GM19238 (cell line): ENCODE data around the gene SYNE3.
"Not testable (repeated sequence)": the region's sequence is repeated elsewhere in the genome, so short reads cannot be mapped to it uniquely, and the experiment has no call there.

Experiments
- DNase-seq: peaks from one replicate; pipeline ENCODE4 v3.0.0; 2011; ENCODE audit warnings: low spot score; ENCODE audit not compliant: insufficient read length

The SYNE3 gene

DNA sequence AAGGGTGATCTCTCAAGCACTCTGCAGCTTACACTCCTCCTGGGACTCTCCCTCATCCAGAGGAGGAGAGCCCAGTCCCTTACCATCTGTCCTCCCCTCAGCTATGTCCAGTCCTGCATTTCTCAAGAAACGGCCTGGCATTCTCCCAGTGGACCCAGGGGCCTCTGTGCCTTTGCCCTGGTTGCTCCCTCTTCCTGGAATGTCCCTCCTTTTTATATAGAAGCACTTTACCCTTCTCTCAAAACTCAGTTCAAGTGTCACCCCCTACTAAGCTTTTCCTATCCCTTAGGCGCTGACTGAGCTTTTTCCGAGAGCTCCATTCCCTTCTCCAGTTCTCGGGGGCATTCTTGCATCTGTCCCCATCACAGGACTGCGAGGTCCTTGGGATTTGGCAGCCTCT is 9.5 kb upstream of the SYNE3 start:
- DNase-seq, result no peak

DNA sequence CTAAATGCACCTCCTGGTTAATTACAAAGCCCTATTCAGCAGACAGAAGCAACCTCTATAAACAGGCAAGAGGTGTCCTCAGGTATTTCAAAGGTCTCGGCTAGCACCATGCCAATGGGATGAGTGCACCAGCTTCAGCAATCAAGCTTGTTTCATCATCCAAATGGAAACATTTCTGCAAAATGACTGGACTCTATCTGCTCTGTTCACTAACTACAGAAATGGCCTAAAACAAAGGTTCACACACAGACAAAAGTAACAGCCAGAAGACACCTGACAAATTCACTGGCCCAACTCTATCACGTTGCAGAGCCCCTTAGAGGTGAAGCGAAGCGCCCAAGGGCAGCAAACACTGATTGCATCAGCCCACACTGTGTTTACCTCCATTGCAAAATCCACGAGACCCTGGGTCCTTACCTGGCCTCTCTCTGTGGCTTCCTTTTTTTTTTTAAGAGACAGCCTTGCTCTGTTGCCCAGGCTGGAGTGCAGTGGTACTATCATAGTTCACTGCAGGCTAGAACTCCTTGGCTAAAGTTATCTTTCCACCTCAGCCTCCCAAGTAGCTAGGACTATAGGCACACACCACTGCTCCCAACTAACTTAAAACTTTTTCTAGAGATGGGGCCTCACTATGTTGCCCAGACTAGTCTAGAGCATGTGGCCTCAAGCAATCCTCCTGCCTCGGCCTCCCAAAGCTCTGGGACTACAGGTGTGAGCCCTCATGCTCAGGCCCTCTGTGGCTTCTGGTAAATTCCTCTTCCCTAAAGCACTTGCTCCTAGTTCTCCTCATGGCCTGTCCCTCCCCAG is 8.5 kb upstream of the SYNE3 start:
- no peak for DNase-seq

DNA sequence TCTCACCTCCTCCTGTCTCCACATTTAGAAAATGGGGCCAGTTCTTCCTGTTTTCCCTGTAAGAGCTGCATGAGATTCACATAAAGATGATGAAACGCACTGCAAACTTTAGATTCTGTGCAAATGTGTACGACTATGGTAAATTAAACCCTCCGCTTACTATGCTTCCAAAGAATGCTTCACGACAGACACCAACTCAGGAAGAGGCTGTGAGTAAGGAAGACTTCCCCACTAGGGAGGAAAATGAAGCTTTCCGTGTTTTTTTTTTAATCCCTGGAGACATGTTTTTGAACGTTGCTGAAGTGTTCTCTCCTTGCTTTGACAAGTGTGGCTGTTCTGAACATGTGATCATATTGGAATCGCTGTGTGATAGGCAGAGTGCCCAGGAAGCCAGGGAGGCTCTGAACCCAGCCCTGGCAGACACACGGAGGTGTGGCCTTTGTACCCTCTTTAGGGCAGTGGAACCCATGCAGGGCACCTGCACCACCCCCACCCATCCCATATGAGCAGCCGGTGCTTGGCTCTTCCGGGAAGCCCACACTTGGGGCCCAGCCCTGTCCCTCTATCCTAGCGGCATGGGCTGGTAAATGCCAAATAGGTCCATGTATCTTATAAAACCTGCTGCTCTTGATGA is 7.5 kb upstream of the SYNE3 start:
- DNase-seq, result no peak

DNA sequence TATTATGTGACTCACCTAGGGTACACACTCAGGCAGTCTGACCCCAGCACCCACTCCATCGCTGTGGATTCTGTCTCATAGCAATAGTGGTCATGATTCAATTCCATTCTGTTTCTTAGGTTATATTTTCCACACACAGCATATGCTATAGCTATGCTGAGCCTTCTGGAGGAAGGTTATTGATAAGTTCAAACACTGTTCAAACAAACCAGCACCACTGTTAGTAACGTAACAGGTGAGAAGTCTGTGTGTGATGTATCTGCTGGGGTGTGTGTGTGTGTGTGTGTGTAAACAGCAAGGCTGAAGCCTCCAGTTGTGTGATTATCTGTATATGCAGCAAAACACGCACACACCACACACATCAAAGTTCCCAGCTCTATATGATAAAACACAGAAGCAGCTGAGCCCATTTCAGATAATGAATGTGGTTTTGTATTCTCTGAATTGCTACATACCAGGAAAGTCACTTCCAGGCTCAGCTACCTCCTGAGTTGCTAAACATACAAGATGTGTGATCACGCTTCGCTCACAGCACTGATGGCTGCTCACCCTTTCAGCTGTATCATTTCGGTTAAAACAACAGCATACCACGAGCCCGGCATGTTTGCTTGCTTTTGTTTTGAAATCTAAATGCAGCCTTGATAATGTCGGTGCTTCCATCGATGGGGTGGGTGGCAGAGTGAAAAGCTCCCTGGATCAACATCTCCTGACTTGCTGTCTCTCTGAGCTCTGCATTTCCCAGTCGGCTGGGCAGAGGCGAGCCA is 6.8 kb upstream of the SYNE3 start:
- DNase-seq, result no peak

DNA sequence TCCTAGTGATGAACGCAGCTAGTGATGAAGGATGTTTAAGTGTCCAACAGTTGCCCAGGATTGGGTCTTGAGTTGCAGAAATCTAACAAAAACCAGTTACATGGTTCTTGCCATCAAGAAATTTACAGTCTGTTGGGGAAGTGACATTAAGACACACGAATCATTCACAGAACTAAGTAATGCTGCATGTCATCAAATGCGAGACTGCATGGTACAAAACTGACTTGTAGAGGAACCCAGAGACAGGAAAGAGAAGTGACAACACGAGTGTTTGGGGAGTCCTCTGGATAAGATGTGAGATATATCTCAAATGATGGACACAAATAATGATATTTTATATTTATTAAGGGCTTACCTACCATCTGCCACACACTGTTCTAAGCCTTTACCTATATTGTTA is 6.1 kb upstream of the SYNE3 start:
- DNase-seq, result no peak

DNA sequence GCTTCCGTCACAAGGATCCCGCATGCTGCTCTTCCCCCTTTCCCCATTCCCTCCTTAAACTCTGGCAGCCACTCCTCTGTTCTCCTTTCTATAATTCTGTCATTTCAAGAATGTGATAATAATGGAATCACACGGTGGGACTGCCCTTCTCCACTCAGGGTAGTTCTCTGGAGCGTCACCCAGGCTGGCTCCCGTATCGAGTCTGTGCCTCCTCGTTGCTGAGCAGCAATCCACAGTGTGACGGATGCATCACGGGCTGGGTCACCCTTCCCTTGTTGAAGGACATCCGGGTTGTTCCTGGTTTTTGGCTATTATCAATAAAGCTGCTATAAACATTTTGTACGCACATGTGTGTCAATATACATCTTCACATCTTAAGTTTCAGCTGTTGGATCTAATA is 5.7 kb upstream of the SYNE3 start:
- DNase-seq, result no peak

DNA sequence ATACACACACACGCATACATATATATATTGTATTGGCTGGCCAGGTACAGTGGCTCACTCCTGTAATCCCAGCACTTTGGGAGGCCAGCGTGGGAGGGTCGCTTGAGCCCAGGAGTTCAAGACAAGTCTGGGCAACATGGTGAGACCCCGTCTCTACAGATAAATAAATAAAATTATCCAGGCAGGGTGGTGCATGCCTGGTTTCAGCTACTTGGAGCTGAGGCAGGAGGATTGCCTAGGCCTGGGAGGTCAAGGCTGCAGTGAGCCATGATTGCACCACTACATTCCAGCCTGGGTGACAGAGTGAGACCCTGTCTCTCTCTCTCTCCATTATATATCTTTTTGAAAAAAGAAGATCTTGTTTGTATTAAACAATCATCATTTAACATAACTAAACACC is 4.6 kb upstream of the SYNE3 start:
- DNase-seq, result no peak

DNA sequence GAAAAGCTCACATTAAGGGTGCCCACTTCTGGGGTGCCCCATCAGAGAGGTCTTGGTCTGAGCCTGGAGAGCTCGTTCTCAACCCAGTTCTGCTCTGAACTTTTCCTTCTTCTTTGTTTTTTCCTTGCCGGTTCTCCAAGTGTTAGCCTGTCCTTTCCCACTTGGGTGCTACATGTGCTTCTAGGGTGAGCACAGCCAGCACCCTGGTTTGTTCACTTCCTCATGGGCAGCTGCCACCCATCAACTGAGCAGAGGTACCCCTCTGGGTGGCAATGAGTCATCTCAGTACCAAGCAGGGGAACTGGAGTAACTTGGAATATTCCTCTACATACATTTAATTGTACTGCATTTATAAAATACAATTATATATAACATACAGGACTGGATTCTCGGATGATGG is 3.9 kb upstream of the SYNE3 start:
- DNase-seq, result no peak

DNA sequence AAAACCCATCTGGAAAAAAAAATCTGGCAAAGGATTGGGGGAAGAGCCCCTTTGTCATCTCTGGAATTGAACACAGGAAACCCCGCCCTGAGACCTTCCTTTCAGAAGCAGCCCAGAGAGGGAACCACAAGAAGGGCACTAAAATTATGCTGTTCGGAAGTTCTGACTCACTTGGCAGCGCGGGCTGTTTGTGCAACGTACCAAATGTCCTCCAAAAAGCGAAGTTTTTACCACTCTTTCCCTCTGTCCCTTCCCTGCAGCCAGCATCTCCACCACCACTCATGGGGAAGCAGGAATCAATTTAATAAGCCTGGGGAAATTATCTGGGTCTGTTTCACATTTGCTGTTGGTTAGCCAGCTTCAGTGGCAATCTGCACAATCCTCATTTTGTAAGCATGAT is 3.2 kb upstream of the SYNE3 start:
- no peak for DNase-seq

DNA sequence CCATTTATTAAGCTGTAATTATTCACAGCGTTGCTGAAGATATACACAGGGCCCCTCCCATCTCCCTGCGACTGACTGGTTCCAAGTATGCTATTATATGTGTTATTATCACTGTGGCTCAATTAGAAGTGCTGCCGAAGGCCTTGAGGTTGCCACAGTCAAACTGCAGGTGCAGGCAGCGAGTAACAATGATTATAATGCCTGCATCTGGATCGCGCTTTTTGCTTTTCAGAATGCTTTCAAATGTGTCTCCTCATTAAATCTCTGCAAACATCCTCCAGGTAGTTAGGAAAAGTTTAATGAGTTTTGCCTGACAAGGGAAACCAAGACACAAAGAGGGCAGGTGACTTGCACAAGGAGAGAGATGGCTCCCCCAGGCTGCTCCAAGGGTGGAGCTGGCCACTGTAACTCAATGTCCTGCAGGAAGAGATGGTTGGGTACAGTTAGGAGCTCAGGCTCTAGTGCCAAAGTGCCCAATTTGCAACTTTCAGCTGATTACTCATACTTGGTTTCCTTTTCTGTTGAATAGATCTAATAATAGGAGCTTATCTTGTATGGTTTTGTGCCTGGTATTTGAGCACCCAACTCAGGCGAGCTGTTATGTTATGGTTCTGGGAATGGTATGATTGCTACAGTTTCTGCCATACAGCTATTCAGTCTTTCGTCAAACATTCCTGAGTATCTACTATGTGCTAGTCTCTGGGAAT is 1.7 kb upstream of the SYNE3 start:
- no peak for DNase-seq

DNA sequence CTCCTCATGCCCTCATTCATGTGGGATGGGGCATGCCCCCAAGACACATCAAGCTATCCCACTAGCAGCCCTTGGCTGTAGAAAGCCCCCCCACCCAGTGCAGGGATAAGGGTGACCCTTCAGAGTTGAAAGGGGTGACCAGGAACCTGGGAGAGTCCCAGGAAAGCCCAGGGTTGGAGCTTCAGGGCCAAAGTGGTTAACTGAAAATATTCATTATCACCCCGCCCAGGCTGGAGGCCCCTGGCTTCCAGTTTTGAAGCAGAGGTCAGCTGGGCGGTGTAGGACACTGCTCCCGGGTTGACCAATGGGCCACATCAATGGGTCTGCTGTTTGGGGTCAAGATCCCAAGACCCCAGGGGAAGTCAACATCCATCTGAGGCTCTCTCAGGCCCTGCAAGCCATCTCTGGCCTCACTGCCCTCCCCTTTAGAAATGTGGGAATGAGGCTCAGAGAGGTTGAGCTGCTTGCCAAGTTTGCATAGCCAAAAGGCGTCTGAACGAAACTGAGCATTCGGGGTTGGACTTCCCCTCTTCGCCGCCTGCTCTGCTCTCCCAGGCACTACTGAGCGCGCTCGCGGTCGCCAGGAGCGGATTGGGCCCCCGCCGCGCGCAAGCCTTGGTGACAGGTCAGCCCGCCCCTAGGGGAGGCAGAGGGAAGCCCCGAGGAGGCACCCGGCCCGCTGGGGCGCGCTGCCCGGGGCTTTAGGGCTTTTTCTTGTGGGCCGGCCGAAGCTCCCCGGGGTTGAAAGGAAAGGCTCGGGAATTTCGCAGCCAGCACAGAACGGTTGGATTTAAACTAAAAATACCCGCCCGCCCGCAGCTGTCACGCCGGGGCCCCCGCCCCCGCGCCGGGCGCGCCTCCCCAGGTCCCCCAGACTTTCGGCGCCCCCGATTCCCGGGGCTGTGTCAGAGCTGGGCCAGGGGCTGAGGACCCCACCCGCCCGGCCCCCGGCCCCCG is 576 bp downstream of the SYNE3 start:
- peak; percentile 96 for DNase-seq

DNA sequence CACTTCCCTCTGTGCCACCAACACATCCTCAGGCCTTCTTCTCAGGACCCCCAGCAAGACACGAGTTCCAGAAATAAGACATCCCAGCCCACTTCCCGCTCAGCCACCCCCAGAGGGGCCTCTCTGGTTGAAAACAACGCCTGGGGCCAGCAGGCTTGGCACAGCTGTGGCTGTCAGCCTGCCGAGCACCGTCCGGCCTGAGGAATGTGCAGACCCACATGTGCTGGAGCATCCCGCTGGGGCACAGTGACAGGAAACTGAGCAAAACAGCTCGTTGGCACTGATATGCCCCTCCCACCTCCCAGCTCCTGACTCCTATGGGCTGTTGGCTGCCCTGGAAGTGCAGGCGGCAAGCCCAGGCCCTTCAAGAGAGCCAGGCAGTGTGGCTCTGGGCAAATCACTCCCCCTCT is 1.4 kb downstream of the SYNE3 start:
- DNase-seq, result no peak

DNA sequence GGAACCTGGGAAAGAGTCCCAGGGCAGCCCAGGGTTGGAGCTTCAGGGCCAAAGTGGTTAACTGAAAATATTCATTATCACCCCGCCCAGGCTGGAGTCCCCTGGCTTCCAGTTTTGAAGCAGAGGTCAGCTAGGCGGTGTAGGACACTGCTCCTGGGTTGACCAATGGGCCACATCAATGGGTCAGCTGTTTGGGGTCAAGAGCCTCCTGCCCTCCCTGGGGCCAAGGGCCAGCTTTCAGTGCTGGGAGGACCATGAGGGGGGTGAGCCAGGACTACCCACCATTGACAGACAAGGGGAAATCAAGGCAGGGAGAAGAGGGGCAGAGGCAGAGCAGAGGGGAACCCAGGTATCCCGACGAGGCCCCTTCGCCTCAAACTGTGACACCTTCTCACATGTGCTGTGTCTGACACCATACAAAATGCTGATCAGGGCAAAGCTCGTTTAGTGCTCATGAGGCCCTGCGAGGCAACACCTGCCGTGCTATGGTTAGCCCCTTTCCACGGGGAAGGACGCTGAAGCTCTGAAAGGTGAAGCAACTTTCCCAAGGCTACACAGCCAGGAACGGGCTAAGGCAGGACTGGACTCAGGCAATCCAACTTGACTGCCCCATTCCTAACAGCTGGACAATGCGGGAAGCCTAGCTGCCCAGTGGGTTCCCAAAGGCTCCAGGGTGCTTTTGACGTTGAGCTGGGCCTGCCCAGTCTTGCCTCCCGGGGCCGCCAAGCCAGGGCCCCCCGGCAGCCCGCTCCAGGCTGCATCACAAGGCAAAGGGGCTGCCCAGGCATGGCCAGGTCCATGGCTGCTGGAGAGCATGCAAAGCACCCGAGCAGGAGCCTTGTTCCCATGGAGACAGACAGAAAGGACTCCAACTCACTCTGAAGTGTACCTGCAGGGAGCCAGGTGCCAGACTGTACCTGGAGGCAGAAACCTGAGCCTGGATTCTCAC is 2.0 kb downstream of the SYNE3 start:
- no peak for DNase-seq

DNA sequence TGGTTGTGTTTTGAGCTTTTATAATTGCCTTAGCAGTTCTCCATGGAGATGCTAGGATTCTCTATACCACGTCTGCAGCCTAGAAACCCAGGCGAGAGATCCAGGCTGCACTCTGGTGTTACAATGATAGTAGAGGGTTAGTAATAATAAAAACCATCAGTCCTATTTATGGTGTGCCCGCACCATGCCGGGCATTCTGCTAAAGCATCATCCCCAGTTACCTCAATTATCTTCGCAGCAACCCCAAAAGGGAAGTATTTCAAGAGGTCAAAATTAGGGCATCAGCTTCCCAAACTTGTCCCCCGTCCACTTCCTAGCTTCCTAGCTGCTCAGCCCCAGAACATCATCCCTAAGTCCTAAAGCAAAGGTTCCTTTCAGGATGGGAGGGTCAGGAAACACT is 3.2 kb downstream of the SYNE3 start:
- DNase-seq, result no peak

DNA sequence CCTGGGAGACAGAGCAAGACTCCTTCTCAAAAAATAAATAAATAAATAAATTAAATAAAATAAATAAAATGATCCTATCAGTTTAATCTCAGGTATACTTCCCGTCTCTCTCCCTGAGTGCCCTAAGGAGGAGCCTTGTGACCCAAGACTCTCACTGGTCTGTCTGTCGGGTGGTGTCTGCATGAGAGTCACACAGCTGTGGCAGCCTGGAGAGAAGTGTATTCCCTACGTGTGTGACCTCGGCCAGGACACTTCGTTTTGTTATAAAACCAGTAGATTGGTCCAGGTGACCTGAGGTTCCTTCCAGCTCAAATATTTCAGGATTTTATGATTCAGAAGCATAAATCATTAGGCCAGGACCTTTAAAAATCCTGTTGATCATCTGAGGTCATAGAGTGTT is 4.8 kb downstream of the SYNE3 start:
- no peak for DNase-seq

DNA sequence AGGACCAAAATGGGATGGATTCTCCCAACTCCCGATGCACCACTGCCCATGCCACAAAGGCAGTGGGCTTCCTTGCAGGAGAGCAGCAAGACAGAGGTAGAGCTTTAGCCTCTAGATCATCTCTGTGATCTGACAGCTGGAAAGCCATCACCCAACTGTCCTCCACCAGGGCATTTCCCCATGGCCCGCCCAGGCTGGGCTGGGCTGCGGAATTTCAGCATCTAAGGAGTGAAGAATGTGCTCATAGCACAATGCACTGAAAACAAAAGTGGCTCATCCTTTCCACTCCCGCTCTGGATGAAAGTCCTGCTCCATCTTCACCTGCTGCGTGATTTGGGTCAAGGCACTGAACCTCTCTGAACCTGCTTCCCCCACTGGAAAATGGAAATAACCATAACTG is 5.6 kb downstream of the SYNE3 start:
- no peak for DNase-seq

DNA sequence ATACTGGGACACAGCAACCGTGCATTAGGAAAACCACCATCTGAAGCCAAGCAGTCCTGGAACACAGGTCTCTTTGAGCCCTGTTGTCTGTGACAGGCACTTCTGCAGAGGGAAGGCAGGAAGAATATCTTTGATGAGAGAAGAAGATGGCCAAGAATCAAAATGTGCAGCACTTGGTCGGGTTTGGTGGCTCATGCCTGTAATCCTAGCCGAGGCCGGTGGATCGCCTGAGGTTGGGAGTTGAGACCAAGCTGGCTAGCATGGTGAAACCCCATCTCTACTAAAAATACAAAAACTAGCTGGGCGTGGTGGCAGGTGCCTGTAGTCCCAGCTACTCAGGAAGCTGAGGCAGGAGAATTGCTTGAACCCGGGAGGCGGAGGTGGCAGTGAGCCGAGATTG is 6.1 kb downstream of the SYNE3 start:
- not testable (repeated sequence) for DNase-seq

DNA sequence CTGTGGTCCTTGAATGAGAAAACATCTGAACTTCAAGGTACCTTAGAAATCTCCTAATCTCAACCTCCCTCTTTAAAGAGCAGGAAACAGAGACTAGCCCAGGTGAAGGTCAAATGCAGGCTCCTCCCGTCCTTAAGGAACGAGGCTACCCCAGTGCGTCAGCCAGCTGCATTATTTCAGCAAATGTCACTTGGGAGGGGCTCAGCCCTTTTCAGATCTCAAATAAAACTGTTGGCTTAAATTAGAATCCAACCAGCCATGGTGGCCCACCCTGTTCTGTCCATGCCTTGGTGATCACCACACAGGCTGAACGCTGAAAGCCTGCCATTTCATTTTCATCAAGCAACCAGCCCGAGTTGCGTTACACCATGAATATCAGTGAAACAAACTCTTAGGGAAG is 7.0 kb downstream of the SYNE3 start:
- DNase-seq, result no peak

DNA sequence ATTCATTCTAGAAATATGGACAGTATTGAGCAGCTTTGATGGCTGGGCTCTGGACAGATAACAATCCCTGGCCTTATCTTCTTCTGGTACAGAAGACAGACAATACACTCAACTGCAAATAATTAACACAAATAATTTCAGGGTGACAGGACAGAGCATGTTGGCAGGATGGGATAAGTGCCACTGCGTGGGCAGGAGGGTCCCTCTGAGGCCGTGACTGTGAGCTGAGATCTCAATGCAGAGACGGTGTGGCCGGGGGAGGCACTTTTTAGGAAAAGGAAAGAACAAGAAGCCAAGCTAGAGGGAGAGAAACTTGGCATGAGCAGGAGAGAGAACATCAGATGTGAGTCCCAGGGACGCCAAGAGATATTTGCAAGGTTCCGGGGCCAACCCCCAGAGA is 8.1 kb downstream of the SYNE3 start:
- DNase-seq, result no peak

DNA sequence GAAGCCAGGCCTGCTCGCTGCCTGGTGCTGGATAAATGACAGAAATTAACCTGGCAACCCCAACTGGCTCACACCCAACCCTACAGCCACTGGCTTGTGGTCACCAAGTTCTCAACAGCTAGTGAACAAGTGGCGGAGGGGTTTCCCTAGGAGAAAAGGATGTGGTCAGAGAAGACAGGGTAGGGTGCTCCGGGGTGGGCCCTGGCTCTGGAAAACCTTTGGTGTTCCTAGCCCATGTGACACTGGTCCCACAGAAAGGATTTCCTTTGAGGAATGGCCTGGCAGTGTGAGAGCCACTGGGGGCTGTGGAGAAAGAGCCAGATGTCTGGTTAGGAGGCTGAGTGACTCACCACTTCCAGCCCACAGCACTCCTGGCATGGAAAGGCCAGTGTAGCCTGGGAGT is 8.7 kb downstream of the SYNE3 start:
- no peak for DNase-seq
